Measurements from ENCODE around the gene RALB. TPM values are rescaled to one million over a fixed set of nuclear protein-coding genes. Genes with fewer than 3 reads are reported as not detected.

RALB gene
- total RNA-seq, 4 donors from 2014 or later: 18.9 to 81.0 (median 59.4) TPM

DNA sequence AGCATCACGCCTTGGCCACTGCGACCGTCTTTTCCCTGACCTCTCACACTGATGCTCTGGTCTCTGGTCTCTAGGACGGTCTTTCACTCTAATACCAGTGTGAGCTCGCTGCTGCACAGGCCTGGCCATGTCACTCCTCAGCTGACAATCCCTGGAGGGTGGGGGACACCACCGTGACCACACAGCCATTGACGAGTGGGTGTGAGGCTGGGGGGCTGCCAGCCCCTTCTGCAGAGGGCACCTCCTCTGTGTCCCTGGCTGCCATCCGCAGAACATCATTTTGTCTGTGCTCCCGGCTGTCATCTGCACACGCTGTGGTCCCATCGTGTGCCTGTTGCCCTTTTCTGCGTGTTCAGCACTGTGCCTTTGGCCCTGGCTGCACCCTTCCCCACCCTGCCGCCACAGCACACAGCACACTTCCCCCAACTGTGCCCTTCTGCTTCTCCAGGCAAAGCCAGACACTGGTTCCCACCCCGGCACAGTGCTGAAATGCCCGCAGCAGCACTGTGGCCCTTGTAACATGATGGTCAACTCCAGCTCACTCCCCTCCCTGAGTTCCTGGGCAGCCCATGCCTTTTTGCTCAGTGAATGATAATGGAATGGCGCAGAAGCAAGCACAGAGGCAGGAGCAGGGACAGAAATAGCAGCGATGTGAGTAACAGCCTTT is 62.8 kb downstream of the RALB start:
- Histone ChIP-seq H3K4me1 (peaks cover 0 to 19% (median 8%) of the 10 kb centered on the region in 4 donors), H3K4me3 (no peak overlapping the region), H3K27ac (no peak overlapping the region), H3K36me3 (no peaks in the 10 kb centered on the region), H3K27me3 (peaks cover 11% of the 10 kb centered on the region), H3K9me3 (no peaks in the 10 kb centered on the region)
- intact Hi-C loops (cut with DNase I; ENCODE audit: low total_unique reads) (loop anchor here (10.0 kb wide), 1 partner anchor 61 kb away; the partner anchor contains the start of gene RALB), in situ Hi-C loops (cut with MboI; ENCODE audit: low pct_ligation_motif_present in 1 of 4, low pct_unique_long_range_greater_than_20kb in 1 of 4, low sequenced_read_pairs in 3 of 4) (loop anchor here in 1 of 4 donors (10.0 kb wide), 1 partner anchor 91 kb away; the partner anchor contains the start of gene TMEM185B)
- TF ChIP-seq EP300 (IDR thresholded peaks at IDR 0.05; ENCODE audit: low read depth) (no peak), POLR2AphosphoS5 (IDR thresholded peaks at IDR 0.05) (no peak), POLR2A (IDR thresholded peaks at IDR 0.05) (no peak)
- TF ChIP-seq, protein P1, sequence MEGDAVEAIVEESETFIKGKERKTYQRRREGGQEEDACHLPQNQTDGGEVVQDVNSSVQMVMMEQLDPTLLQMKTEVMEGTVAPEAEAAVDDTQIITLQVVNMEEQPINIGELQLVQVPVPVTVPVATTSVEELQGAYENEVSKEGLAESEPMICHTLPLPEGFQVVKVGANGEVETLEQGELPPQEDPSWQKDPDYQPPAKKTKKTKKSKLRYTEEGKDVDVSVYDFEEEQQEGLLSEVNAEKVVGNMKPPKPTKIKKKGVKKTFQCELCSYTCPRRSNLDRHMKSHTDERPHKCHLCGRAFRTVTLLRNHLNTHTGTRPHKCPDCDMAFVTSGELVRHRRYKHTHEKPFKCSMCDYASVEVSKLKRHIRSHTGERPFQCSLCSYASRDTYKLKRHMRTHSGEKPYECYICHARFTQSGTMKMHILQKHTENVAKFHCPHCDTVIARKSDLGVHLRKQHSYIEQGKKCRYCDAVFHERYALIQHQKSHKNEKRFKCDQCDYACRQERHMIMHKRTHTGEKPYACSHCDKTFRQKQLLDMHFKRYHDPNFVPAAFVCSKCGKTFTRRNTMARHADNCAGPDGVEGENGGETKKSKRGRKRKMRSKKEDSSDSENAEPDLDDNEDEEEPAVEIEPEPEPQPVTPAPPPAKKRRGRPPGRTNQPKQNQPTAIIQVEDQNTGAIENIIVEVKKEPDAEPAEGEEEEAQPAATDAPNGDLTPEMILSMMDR (IDR thresholded peaks at IDR 0.05): no peak
- DNase-seq: no peak
- WGBS, 2 donors (ENCODE audit: low coverage in 1 of 2): 87 to 91% methylated on average over 3 to 17 of the region's 17 CpGs

DNA sequence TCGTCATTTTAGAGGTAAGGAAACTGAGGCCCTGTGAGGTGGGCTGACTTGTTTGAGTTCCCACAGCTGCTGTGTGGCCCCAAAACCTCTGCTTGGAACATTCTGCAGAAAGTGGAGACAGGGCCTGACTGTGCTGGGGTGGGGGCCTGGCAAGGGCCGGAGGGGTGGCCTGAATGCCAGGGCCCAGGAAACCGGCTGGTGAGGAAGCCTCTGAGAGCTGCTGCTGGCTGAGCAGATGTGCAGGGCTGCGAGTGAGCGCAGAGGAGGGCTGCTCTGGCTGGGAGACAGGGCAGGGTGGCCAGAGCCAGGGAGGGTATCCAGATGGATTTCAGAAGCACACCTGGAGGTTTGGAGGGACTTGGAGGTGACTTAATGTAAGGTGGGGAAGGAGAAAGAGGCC is 63.4 kb downstream of the RALB start:
- intact Hi-C loops (cut with DNase I; ENCODE audit: low total_unique reads) (loop anchor here (10.0 kb wide), 1 partner anchor 61 kb away; the partner anchor contains the start of gene RALB), in situ Hi-C loops (cut with MboI; ENCODE audit: low pct_ligation_motif_present in 1 of 4, low pct_unique_long_range_greater_than_20kb in 1 of 4, low sequenced_read_pairs in 3 of 4) (loop anchor here in 1 of 4 donors (10.0 kb wide), 1 partner anchor 91 kb away; the partner anchor contains the start of gene TMEM185B)
- no peak for DNase-seq
- no peak overlapping the region for H3K4me3 ChIP-seq
- H3K36me3 ChIP-seq: no peaks in the 10 kb centered on the region
- no peaks in the 10 kb centered on the region for H3K9me3 ChIP-seq
- no peak overlapping the region for H3K27ac ChIP-seq
- peaks cover 0 to 19% (median 8%) of the 10 kb centered on the region in 4 donors for H3K4me1 ChIP-seq
- peaks cover 11% of the 10 kb centered on the region for H3K27me3 ChIP-seq
- no peak for TF ChIP-seq POLR2A (IDR thresholded peaks at IDR 0.05)
- TF ChIP-seq EP300 (IDR thresholded peaks at IDR 0.05; ENCODE audit: low read depth): no peak
- TF ChIP-seq POLR2AphosphoS5 (IDR thresholded peaks at IDR 0.05): no peak
- TF ChIP-seq, protein P1 (IDR thresholded peaks at IDR 0.05): no peak
- WGBS, 2 donors (ENCODE audit: low coverage in 1 of 2): 87% methylated on average over 5 of the region's 5 CpGs; no CpG with 5 or more reads in 1 of the 2 donors

DNA sequence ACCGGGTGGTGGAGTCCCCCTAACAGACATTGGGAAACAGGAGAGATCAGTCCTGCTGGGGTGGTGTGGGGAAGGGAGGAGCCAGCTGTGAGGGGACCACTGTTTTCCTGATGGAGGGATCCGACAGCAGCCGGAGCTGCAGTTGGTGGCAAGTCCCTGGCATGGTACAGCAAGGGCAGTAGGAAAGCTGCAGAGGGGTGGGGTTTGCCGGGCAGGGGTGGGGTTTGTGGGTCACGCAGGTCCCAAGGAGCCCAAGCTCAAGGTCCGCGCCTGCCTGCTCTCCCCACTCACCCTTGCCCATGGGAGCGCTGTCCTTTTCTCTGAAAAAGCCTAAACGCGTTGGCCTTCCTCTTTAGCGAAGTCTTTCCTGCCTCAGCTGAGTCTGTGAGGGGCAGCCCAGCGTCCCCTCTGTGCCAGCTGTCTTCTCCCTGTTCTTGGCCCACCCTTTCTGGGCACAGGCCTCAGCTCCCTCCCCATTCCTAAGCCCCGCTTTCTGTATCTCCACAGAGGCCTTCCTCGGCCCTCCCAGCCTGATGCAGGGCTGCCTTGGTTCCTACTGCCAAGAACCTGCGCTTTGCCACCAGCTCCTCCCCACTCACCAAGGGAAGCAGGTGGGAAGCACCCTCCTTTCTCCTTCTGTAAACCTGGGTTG is 64.0 kb downstream of the RALB start:
- no peak for DNase-seq
- 92% methylated on average over 15 of the region's 15 CpGs; no CpG with 5 or more reads in 1 of the 2 donors for WGBS, 2 donors (ENCODE audit: low coverage in 1 of 2)
- in situ Hi-C loops (cut with MboI; ENCODE audit: low pct_ligation_motif_present in 1 of 4, low pct_unique_long_range_greater_than_20kb in 1 of 4, low sequenced_read_pairs in 3 of 4): loop anchor here in 1 of 4 donors (10.0 kb wide), 1 partner anchor 92 kb away; the partner anchor contains the start of gene TMEM185B

More for the DNA sequence above, 64.0 kb downstream of the RALB start:
- Histone ChIP-seq H3K27me3 (peaks cover 11% of the 10 kb centered on the region), H3K4me3 (no peak overlapping the region), H3K36me3 (no peaks in the 10 kb centered on the region), H3K9me3 (no peaks in the 10 kb centered on the region), H3K4me1 (peaks cover 0 to 19% (median 8%) of the 10 kb centered on the region in 4 donors), H3K27ac (no peak overlapping the region)
- TF ChIP-seq POLR2AphosphoS5 (IDR thresholded peaks at IDR 0.05) (no peak), EP300 (IDR thresholded peaks at IDR 0.05; ENCODE audit: low read depth) (no peak), POLR2A (IDR thresholded peaks at IDR 0.05) (no peak)
- TF ChIP-seq, protein P1 (IDR thresholded peaks at IDR 0.05): no peak
- intact Hi-C loops (cut with DNase I; ENCODE audit: low total_unique reads): loop anchor here (10.0 kb wide), 1 partner anchor 62 kb away; the partner anchor contains the start of gene RALB

Measured in transverse colon (tissue), 4 donors.